Breast epithelium (tissue), 3 donors: Measurements from ENCODE around the gene GRAPL.
"Not testable (repeated sequence)": the region's sequence is repeated elsewhere in the genome, so short reads cannot be mapped to it uniquely, and the experiment has no call there.

Experiments used
- POLR2A ChIP-seq: fragments of 450-650 bp; IDR thresholded peaks from one replicate; pipeline ENCODE4 v1.6.1; 2016; ENCODE audit warnings: antibody characterized with exemption, mild to moderate bottlenecking, moderate library complexity
- POLR2AphosphoS5 ChIP-seq, 3 donors: sonication (generic); formaldehyde crosslinking; IDR thresholded peaks; one replicate each; pipeline ENCODE4 v1.6.1; 2017; ENCODE audit warnings: antibody characterized with exemption in 3 of 3
- TF ChIP-seq, protein P1 (sequence below), 3 donors: fragments of 450-650 bp; IDR thresholded peaks; one replicate each; pipeline ENCODE4 v1.5.1; 2016 to 2017; ENCODE audit warnings: antibody characterized with exemption in 3 of 3, mild to moderate bottlenecking in 3 of 3, moderate library complexity in 3 of 3

DNA sequence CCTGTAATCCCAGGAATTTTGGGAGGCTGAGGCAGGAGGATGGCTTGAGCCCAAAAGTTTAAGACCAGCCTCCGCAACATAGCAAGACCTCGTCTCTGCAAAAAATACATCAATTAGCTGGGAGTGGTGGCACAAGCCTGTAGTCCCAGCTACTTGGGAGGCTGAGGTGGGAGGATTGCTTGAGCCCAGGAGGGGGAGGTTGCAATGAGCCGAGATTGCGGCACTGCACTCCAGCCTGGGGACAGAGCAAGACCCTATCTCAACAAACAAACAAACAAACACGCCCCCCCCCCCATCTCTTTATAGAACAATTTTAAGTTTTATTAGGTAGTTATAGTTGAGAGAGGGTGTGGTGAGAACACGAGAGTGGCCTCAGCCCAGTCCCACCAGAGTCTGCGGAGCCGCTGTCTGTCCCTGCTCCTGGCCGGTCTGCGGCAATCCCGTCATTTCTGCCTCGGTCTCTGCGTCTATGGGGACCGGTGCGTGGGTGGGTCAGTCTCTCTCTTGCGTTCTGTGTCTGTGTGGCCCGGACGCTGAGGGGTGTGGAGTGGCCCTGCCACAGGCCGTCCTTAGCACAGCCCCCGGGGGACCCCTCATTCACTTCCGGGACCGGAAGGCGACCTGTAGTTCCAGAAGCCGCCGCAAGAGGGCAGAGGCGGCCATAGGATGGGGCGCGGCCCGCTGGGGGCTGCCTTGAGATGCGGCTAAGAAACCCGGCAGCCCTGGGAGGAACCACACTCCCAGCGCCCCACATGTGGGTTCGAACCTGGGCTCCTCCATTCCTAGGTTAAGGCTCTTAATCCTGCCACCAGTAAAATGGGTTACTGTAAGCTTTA, 53.9 kb downstream of the GRAPL start:
- TF ChIP-seq POLR2A; POLR2AphosphoS5 (IDR thresholded peaks at IDR 0.05): not testable (repeated sequence)
- TF ChIP-seq, protein P1, sequence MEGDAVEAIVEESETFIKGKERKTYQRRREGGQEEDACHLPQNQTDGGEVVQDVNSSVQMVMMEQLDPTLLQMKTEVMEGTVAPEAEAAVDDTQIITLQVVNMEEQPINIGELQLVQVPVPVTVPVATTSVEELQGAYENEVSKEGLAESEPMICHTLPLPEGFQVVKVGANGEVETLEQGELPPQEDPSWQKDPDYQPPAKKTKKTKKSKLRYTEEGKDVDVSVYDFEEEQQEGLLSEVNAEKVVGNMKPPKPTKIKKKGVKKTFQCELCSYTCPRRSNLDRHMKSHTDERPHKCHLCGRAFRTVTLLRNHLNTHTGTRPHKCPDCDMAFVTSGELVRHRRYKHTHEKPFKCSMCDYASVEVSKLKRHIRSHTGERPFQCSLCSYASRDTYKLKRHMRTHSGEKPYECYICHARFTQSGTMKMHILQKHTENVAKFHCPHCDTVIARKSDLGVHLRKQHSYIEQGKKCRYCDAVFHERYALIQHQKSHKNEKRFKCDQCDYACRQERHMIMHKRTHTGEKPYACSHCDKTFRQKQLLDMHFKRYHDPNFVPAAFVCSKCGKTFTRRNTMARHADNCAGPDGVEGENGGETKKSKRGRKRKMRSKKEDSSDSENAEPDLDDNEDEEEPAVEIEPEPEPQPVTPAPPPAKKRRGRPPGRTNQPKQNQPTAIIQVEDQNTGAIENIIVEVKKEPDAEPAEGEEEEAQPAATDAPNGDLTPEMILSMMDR (IDR thresholded peaks at IDR 0.05) = not testable (repeated sequence)
